ENCODE data around the gene CFAP91. TPM values are rescaled to one million over a fixed set of nuclear protein-coding genes. Genes with fewer than 3 reads are reported as not detected.

The CFAP91 gene
- total RNA-seq, 1 experiment from 2014 or later = 0.90 TPM

DNA sequence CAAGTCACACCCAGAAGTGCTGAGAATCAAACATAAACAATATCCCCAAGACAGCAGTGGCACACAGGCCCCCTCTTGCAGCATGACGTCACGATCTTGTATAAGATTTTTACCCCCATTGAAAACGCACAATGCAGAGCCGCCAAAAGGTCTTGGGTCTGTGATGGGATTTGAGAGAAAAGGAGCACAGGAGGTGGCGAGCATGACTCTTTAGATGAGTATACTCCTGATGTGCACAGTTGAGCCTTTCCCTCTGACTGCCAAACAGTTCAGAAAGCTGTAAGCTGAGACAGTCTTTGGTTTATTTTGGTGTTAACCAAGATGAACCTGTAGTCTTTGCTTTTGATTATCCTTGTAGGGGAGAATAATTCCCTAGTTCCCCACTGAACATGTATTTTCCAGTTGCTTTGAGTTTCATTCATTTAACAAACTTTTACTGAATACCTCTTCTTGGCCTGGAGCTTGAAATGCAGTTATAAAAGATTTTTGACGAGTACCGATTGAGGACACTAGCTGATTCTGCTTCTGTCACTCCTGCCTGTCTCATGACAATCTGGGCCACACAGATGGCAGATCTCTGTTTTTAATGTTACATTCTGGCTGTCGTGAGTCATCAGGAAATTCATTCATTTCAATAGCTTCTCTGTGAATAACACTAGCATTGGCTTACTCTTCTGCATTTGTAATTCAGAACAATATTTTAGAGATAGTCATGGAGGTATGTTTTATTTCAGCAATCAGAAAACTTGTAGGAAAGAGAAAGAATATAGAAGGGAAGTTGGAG, 28.9 kb downstream of the CFAP91 start:
- ChIA-PET POLR2A (interaction anchor here (0.5 kb wide), 1 partner anchor 982 kb away, joined by 11 read pairs; no protein-coding TSS in a partner anchor), CTCF (no interaction called here)
- TF ChIP-seq, protein P1, sequence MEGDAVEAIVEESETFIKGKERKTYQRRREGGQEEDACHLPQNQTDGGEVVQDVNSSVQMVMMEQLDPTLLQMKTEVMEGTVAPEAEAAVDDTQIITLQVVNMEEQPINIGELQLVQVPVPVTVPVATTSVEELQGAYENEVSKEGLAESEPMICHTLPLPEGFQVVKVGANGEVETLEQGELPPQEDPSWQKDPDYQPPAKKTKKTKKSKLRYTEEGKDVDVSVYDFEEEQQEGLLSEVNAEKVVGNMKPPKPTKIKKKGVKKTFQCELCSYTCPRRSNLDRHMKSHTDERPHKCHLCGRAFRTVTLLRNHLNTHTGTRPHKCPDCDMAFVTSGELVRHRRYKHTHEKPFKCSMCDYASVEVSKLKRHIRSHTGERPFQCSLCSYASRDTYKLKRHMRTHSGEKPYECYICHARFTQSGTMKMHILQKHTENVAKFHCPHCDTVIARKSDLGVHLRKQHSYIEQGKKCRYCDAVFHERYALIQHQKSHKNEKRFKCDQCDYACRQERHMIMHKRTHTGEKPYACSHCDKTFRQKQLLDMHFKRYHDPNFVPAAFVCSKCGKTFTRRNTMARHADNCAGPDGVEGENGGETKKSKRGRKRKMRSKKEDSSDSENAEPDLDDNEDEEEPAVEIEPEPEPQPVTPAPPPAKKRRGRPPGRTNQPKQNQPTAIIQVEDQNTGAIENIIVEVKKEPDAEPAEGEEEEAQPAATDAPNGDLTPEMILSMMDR (IDR thresholded peaks at IDR 0.05) = no peak
- TF ChIP-seq TCF7L2 (IDR thresholded peaks at IDR 0.05; ENCODE audit: low read depth, low read length) (no peak), SIN3A (IDR thresholded peaks at IDR 0.05; ENCODE audit: borderline replicate concordance, insufficient read depth, low read depth, low read length) (no peak), POLR2AphosphoS5 (IDR thresholded peaks at IDR 0.05; ENCODE audit: low read depth, low read length) (no peak), REST (IDR thresholded peaks at IDR 0.05; ENCODE audit: insufficient read depth in 1 of 2, low read depth in 2 of 2, low read length in 1 of 2) (no peak)
- intact Hi-C loops (cut with micrococcal nuclease; ENCODE audit: unreplicated experiment) (no loop called here), in situ Hi-C loops (cut with HindIII; ENCODE audit: low pct_unique_long_range_greater_than_20kb, low sequenced_read_pairs) (no loop called here)
- H3K4me3 ChIP-seq (ENCODE audit: low read depth in 2 of 2, low read length in 2 of 2) = no peak overlapping the region
- H3K9me3 ChIP-seq (ENCODE audit: control insufficient read depth, insufficient read depth, low read depth, low read length) = no peaks in the 10 kb centered on the region
- no TSS peak for BruUV-seq (replicated peaks)
- no peaks in the 10 kb centered on the region for H3K4me1 ChIP-seq (ENCODE audit: control insufficient read depth, insufficient read depth, low read length)
- H3K36me3 ChIP-seq (ENCODE audit: control insufficient read depth, insufficient read depth, low read length) = no peaks in the 10 kb centered on the region
- H3K27ac ChIP-seq (ENCODE audit: low read length) = no peak overlapping the region
- DNase-seq (ENCODE audit: low read depth, low spot score) = no peak
- ATAC-seq = no peak
- no peaks in the 10 kb centered on the region; the same call in 1 of the 2 replicates for H3K27me3 ChIP-seq (ENCODE audit: control insufficient read depth, insufficient read depth, low read length)

DNA sequence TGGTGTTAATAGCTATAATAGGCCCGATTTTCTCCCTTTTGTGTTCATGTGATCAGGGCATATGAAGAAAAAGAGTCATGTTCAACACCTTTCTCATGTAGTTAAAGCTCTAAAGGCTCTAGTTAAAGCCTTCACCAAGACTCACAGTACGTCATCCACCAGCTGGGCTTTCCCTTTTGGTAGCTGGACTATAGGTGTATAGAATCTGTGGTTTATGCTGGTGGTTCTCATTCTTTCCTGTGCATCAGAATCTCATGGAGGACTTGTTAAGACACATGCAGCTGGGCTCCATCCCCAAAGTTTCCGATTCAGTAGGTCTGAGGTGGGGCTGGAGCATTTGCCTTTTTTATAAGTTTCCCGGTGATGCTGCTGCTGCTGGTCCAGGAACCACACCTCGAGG, 31.0 kb downstream of the CFAP91 start:
- no peak for DNase-seq (ENCODE audit: low read depth, low spot score)
- Histone ChIP-seq H3K27ac (ENCODE audit: low read length) (no peak overlapping the region), H3K27me3 (ENCODE audit: control insufficient read depth, insufficient read depth, low read length) (no peaks in the 10 kb centered on the region; the same call in 1 of the 2 replicates), H3K36me3 (ENCODE audit: control insufficient read depth, insufficient read depth, low read length) (no peaks in the 10 kb centered on the region), H3K9me3 (ENCODE audit: control insufficient read depth, insufficient read depth, low read depth, low read length) (no peaks in the 10 kb centered on the region), H3K4me1 (ENCODE audit: control insufficient read depth, insufficient read depth, low read length) (no peaks in the 10 kb centered on the region), H3K4me3 (ENCODE audit: low read depth in 2 of 2, low read length in 2 of 2) (no peak overlapping the region)
- no TSS peak for BruUV-seq (replicated peaks)
- in situ Hi-C loops (cut with HindIII; ENCODE audit: low pct_unique_long_range_greater_than_20kb, low sequenced_read_pairs) (no loop called here), intact Hi-C loops (cut with micrococcal nuclease; ENCODE audit: unreplicated experiment) (no loop called here)
- no peak for ATAC-seq
- no peak for TF ChIP-seq TCF7L2 (IDR thresholded peaks at IDR 0.05; ENCODE audit: low read depth, low read length)
- ChIA-PET CTCF (no interaction called here), POLR2A (no interaction called here)

- BruUV-seq (replicated peaks) = no TSS peak
- Histone ChIP-seq H3K36me3 (ENCODE audit: control insufficient read depth, insufficient read depth, low read length) (no peaks in the 10 kb centered on the region), H3K27ac (ENCODE audit: low read length) (no peak overlapping the region), H3K4me1 (ENCODE audit: control insufficient read depth, insufficient read depth, low read length) (no peaks in the 10 kb centered on the region), H3K4me3 (ENCODE audit: low read depth in 2 of 2, low read length in 2 of 2) (no peak overlapping the region), H3K27me3 (ENCODE audit: control insufficient read depth, insufficient read depth, low read length) (no peaks in the 10 kb centered on the region; the same call in 1 of the 2 replicates), H3K9me3 (ENCODE audit: control insufficient read depth, insufficient read depth, low read depth, low read length) (no peaks in the 10 kb centered on the region)
- no peak for ATAC-seq
- DNase-seq (ENCODE audit: low read depth, low spot score) = no peak
- in situ Hi-C loops (cut with HindIII; ENCODE audit: low pct_unique_long_range_greater_than_20kb, low sequenced_read_pairs) (no loop called here), intact Hi-C loops (cut with micrococcal nuclease; ENCODE audit: unreplicated experiment) (no loop called here)
- ChIA-PET CTCF (no interaction called here), POLR2A (no interaction called here)
- TF ChIP-seq POLR2AphosphoS5 (IDR thresholded peaks at IDR 0.05; ENCODE audit: low read depth, low read length) (no peak), REST (IDR thresholded peaks at IDR 0.05; ENCODE audit: insufficient read depth in 1 of 2, low read depth in 2 of 2, low read length in 1 of 2) (no peak), TCF7L2 (IDR thresholded peaks at IDR 0.05; ENCODE audit: low read depth, low read length) (no peak), SIN3A (IDR thresholded peaks at IDR 0.05; ENCODE audit: borderline replicate concordance, insufficient read depth, low read depth, low read length) (no peak)
- TF ChIP-seq, protein P1 (IDR thresholded peaks at IDR 0.05) = no peak
These were observed 35.9 kb downstream of the CFAP91 start for GRCh38 chr3:119738741-119739140.
